Nephron progenitor cell (in vitro differentiated cells): Measurements from ENCODE around the gene SERINC3.

Experiments
- DNase-seq: peaks from one replicate; pipeline ENCODE4 v3.0.0; 2021
- H3K27ac Mint-ChIP-seq: 2 replicates; pipeline ENCODE4 v1.8.0; 2021; ENCODE audit warnings: mild to moderate bottlenecking, moderate library complexity, mixed read lengths
- H3K27me3 Mint-ChIP-seq: 2 replicates; pipeline ENCODE4 v1.8.0; 2021; ENCODE audit warnings: mild to moderate bottlenecking, low read depth, mixed read lengths; ENCODE audit not compliant: poor library complexity
- H3K36me3 Mint-ChIP-seq: 2 replicates; pipeline ENCODE4 v1.8.0; 2021; ENCODE audit warnings: low read depth, mixed read lengths
- H3K4me1 Mint-ChIP-seq: 2 replicates; pipeline ENCODE4 v1.8.0; 2021; ENCODE audit warnings: mixed read lengths
- H3K4me3 Mint-ChIP-seq: 2 replicates; pipeline ENCODE4 v1.8.0; 2021; ENCODE audit warnings: mild to moderate bottlenecking, moderate library complexity, mixed read lengths
- H3K9me3 Mint-ChIP-seq: 2 replicates; pipeline ENCODE4 v1.8.0; 2021; ENCODE audit warnings: mild to moderate bottlenecking, moderate library complexity, mixed read lengths
- CTCF ChIP-seq: fragments of 200-600 bp; sonication (generic); IDR thresholded peaks from 2 replicates; pipeline ENCODE4 v1.5.0; 2021; ENCODE audit warnings: antibody characterized with exemption

The SERINC3 gene

GRCh38 chr20:44541992-44542391 lies 20.1 kb upstream of the SERINC3 start:
- no peak for DNase-seq
- no peaks in the 10 kb centered on the region for H3K36me3 Mint-ChIP-seq
- H3K9me3 Mint-ChIP-seq = no peaks in the 10 kb centered on the region
- no peak overlapping the region for H3K4me3 Mint-ChIP-seq
- peaks cover 5% of the 10 kb centered on the region for H3K4me1 Mint-ChIP-seq
- no peaks in the 10 kb centered on the region for H3K27me3 Mint-ChIP-seq
- no peak for TF ChIP-seq CTCF
- peak overlapping the region; percentile 32 for H3K27ac Mint-ChIP-seq

- DNase-seq = no peak
- Mint-ChIP-seq H3K36me3 (no peaks in the 10 kb centered on the region), H3K4me3 (no peak overlapping the region), H3K4me1 (peaks cover 5% of the 10 kb centered on the region), H3K9me3 (no peaks in the 10 kb centered on the region), H3K27me3 (no peaks in the 10 kb centered on the region), H3K27ac (peak overlapping the region; percentile 20)
- no peak for TF ChIP-seq CTCF
These were observed 19.0 kb upstream of the SERINC3 start for GRCh38 chr20:44540834-44541233.

- no peak for TF ChIP-seq CTCF
- Mint-ChIP-seq H3K4me3 (no peak overlapping the region), H3K4me1 (peaks cover 5% of the 10 kb centered on the region), H3K9me3 (no peaks in the 10 kb centered on the region), H3K27me3 (no peaks in the 10 kb centered on the region), H3K27ac (no peak overlapping the region), H3K36me3 (no peaks in the 10 kb centered on the region)
- DNase-seq = no peak
These were observed 16.1 kb upstream of the SERINC3 start for GRCh38 chr20:44537993-44538392.

- peaks cover 11% of the 10 kb centered on the region for H3K4me1 Mint-ChIP-seq
- DNase-seq = no peak
- no peak for TF ChIP-seq CTCF
- no peak overlapping the region for H3K4me3 Mint-ChIP-seq
- H3K27me3 Mint-ChIP-seq = no peaks in the 10 kb centered on the region
- H3K36me3 Mint-ChIP-seq = no peaks in the 10 kb centered on the region
- H3K9me3 Mint-ChIP-seq = no peaks in the 10 kb centered on the region
- peak overlapping the region; percentile 8 for H3K27ac Mint-ChIP-seq
These were observed 14.3 kb upstream of the SERINC3 start for GRCh38 chr20:44536175-44536574.

GRCh38 chr20:44533928-44534327 lies 12.1 kb upstream of the SERINC3 start:
- no peak for DNase-seq
- H3K36me3 Mint-ChIP-seq = no peaks in the 10 kb centered on the region
- H3K4me1 Mint-ChIP-seq = peaks cover 8% of the 10 kb centered on the region
- H3K27me3 Mint-ChIP-seq = no peaks in the 10 kb centered on the region
- H3K27ac Mint-ChIP-seq = no peak overlapping the region
- no peak for TF ChIP-seq CTCF
- H3K9me3 Mint-ChIP-seq = no peaks in the 10 kb centered on the region
- H3K4me3 Mint-ChIP-seq = no peak overlapping the region

GRCh38 chr20:44532981-44533331 lies 11.1 kb upstream of the SERINC3 start:
- H3K27ac Mint-ChIP-seq = no peak overlapping the region
- no peak for TF ChIP-seq CTCF
- H3K4me3 Mint-ChIP-seq = no peak overlapping the region
- no peaks in the 10 kb centered on the region for H3K27me3 Mint-ChIP-seq
- no peaks in the 10 kb centered on the region for H3K9me3 Mint-ChIP-seq
- no peaks in the 10 kb centered on the region for H3K36me3 Mint-ChIP-seq
- no peak for DNase-seq
- H3K4me1 Mint-ChIP-seq = peaks cover 8% of the 10 kb centered on the region
